A204.1 (cell line): ENCODE data around the gene GRM2.
"Not testable (repeated sequence)": the region's sequence is repeated elsewhere in the genome, so short reads cannot be mapped to it uniquely, and the experiment has no call there.

Experiments
- FAIRE-seq: peaks from 2 replicates; lab custom pipeline; 2012; peaks lifted over from hg19 to GRCh38; lab: Jason Lieb, UNC

Gene GRM2

GRCh38 chr3:51729042-51729633, 22.3 kb downstream of the GRM2 start:
- FAIRE-seq: no peak

GRCh38 chr3:51733859-51734571, 27.1 kb downstream of the GRM2 start:
- no peak for FAIRE-seq

- no peak for FAIRE-seq
These were observed 27.7 kb downstream of the GRM2 start for GRCh38 chr3:51734572-51734907.

GRCh38 chr3:51735039-51735438, 28.2 kb downstream of the GRM2 start:
- FAIRE-seq: no peak

GRCh38 chr3:51735950-51736349, 29.1 kb downstream of the GRM2 start:
- FAIRE-seq: no peak

GRCh38 chr3:51739110-51739509, 32.2 kb downstream of the GRM2 start:
- FAIRE-seq: no peak

- FAIRE-seq: not testable (repeated sequence)
These were observed 35.5 kb downstream of the GRM2 start for GRCh38 chr3:51742320-51742719.

GRCh38 chr3:51742978-51743377, 36.1 kb downstream of the GRM2 start:
- FAIRE-seq: not testable (repeated sequence)

- no peak for FAIRE-seq
These were observed 41.0 kb downstream of the GRM2 start for GRCh38 chr3:51747840-51748239.

- FAIRE-seq: no peak
These were observed 41.5 kb downstream of the GRM2 start for GRCh38 chr3:51748327-51748726.

GRCh38 chr3:51750878-51751277, 44.0 kb downstream of the GRM2 start:
- FAIRE-seq: no peak

- no peak for FAIRE-seq
These were observed 44.4 kb downstream of the GRM2 start for GRCh38 chr3:51751287-51751686.

- FAIRE-seq: not testable (repeated sequence)
These were observed 47.2 kb downstream of the GRM2 start for GRCh38 chr3:51753763-51754750.

GRCh38 chr3:51759203-51759602, 52.3 kb downstream of the GRM2 start:
- no peak for FAIRE-seq
